Measurements from ENCODE around the gene INTS11.

INTS11 gene

GRCh38 chr1:1281533-1282321 lies 42.7 kb downstream of the INTS11 start:
- no CpG with 5 or more reads among the region's 26 CpGs for WGBS (ENCODE audit: insufficient coverage, insufficient read length)
- H3K27me3 ChIP-seq (ENCODE audit: control insufficient read depth, insufficient read depth, low read length), result no peaks in the 10 kb centered on the region
- no peak for DNase-seq (ENCODE audit: low read depth, low spot score)
- H3K27ac ChIP-seq (ENCODE audit: low read length), result no peak overlapping the region
- H3K4me1 ChIP-seq (ENCODE audit: control insufficient read depth, insufficient read depth, low read length), result no peaks in the 10 kb centered on the region; the same call in 1 of the 2 replicates
- H3K36me3 ChIP-seq (ENCODE audit: control insufficient read depth, insufficient read depth, low read length), result no peaks in the 10 kb centered on the region; the same call in 1 of the 2 replicates
- H3K4me3 ChIP-seq (ENCODE audit: low read length), result no peak overlapping the region
- no peaks in the 10 kb centered on the region for H3K9me3 ChIP-seq (ENCODE audit: control insufficient read depth, insufficient read depth, low read length)

GRCh38 chr1:1280782-1281481 lies 43.5 kb downstream of the INTS11 start:
- no peaks in the 10 kb centered on the region; the same call in 1 of the 2 replicates for H3K4me1 ChIP-seq (ENCODE audit: control insufficient read depth, insufficient read depth, low read length)
- no peaks in the 10 kb centered on the region for H3K36me3 ChIP-seq (ENCODE audit: control insufficient read depth, insufficient read depth, low read length)
- H3K27me3 ChIP-seq (ENCODE audit: control insufficient read depth, insufficient read depth, low read length), result no peaks in the 10 kb centered on the region
- H3K9me3 ChIP-seq (ENCODE audit: control insufficient read depth, insufficient read depth, low read length), result no peaks in the 10 kb centered on the region
- no peak overlapping the region for H3K4me3 ChIP-seq (ENCODE audit: low read length)
- H3K27ac ChIP-seq (ENCODE audit: low read length), result no peak overlapping the region
- WGBS (ENCODE audit: insufficient coverage, insufficient read length), result no CpG with 5 or more reads among the region's 21 CpGs
- no peak for DNase-seq (ENCODE audit: low read depth, low spot score)

- Histone ChIP-seq H3K9me3 (ENCODE audit: control insufficient read depth, insufficient read depth, low read length) (no peaks in the 10 kb centered on the region), H3K4me1 (ENCODE audit: control insufficient read depth, insufficient read depth, low read length) (peaks cover 1% of the 10 kb centered on the region; the same call in 1 of the 2 replicates), H3K27me3 (ENCODE audit: control insufficient read depth, insufficient read depth, low read length) (no peaks in the 10 kb centered on the region), H3K27ac (ENCODE audit: low read length) (no peak overlapping the region), H3K36me3 (ENCODE audit: control insufficient read depth, insufficient read depth, low read length) (no peaks in the 10 kb centered on the region), H3K4me3 (ENCODE audit: low read length) (no peak overlapping the region)
- WGBS (ENCODE audit: insufficient coverage, insufficient read length), result no CpG with 5 or more reads among the region's 17 CpGs
- DNase-seq (ENCODE audit: low read depth, low spot score), result no peak
Measured at GRCh38 chr1:1279028-1279427, 45.4 kb downstream of the INTS11 start.

DNA sequence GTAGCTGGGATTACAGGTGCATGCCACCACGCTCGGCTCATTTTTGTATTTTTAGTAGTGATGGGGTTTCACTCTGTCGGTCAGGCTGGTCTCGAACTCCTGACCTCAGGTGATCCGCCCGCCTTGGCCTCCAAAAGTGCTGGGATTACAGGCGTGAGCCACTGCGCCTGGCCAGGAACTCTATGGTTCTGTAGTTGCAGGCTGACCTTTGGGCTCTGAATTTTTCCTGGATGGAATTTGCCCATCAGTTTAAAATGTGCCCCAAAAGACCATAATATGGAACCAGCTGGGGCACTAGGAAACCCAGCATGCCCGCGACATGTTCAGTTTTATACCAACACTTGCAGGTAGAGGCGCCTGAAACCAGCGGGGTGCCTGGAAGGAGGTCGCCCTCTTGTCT lies 45.8 kb downstream of the INTS11 start:
- Histone ChIP-seq H3K27me3 (ENCODE audit: control insufficient read depth, insufficient read depth, low read length) (no peaks in the 10 kb centered on the region), H3K4me3 (ENCODE audit: low read length) (no peak overlapping the region), H3K4me1 (ENCODE audit: control insufficient read depth, insufficient read depth, low read length) (peaks cover 1% of the 10 kb centered on the region; the same call in 1 of the 2 replicates), H3K9me3 (ENCODE audit: control insufficient read depth, insufficient read depth, low read length) (no peaks in the 10 kb centered on the region), H3K27ac (ENCODE audit: low read length) (no peak overlapping the region), H3K36me3 (ENCODE audit: control insufficient read depth, insufficient read depth, low read length) (no peaks in the 10 kb centered on the region)
- DNase-seq (ENCODE audit: low read depth, low spot score), result no peak
- WGBS (ENCODE audit: insufficient coverage, insufficient read length), result no CpG with 5 or more reads among the region's 13 CpGs

DNA sequence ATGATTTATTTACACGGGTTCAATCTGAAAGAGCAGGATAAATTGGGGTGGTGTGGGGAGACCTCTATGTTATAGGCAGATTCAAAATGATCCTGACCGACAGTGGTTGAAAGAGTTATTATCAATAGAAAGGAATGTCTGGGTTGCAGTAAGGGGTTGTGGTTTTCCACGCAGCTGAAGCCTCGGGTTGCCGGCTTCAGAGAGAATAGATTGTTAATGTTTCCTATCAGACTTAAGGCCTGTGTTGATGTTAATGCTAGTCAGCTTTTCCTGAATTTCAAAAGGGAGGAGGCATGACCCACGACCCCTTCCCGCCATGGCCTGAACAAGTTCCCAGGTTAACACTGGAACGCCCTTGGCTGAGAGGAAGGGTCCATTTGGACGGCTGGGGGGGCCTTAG lies 48.6 kb downstream of the INTS11 start:
- Histone ChIP-seq H3K9me3 (ENCODE audit: control insufficient read depth, insufficient read depth, low read length) (no peaks in the 10 kb centered on the region), H3K4me3 (ENCODE audit: low read length) (no peak overlapping the region), H3K36me3 (ENCODE audit: control insufficient read depth, insufficient read depth, low read length) (no peaks in the 10 kb centered on the region; the same call in 1 of the 2 replicates), H3K27me3 (ENCODE audit: control insufficient read depth, insufficient read depth, low read length) (no peaks in the 10 kb centered on the region), H3K27ac (ENCODE audit: low read length) (no peak overlapping the region), H3K4me1 (ENCODE audit: control insufficient read depth, insufficient read depth, low read length) (peaks cover 7% of the 10 kb centered on the region; the same call in 1 of the 2 replicates)
- DNase-seq (ENCODE audit: low read depth, low spot score), result no peak
- WGBS (ENCODE audit: insufficient coverage, insufficient read length), result no CpG with 5 or more reads among the region's 9 CpGs

DNA sequence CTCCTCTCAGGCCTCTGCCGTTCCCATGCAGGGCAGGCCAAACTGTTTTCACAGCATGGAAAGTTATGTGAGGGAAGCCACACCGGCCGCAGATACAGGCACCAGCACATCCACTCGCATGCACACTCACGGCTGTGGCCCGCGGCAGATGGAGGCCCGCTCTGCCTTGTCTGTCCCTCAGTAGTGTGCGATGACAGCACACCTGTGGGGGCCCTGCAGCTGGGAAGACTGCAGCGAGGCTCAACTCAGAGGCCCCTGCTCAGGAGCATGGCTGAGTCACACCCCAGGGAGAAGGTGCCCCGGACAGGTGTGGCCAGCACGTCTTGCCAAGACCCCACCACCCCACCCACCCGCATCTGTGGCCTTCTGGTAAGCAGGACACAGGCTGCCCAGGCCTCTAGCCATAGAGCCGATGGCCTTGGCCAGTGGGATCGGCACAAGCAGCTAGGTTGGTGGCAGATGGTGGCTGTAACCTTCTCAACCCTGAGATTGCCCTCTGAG lies 49.5 kb downstream of the INTS11 start:
- H3K27ac ChIP-seq (ENCODE audit: low read length), result no peak overlapping the region
- peaks cover 7% of the 10 kb centered on the region; the same call in 1 of the 2 replicates for H3K4me1 ChIP-seq (ENCODE audit: control insufficient read depth, insufficient read depth, low read length)
- H3K4me3 ChIP-seq (ENCODE audit: low read length), result no peak overlapping the region
- no CpG with 5 or more reads among the region's 15 CpGs for WGBS (ENCODE audit: insufficient coverage, insufficient read length)
- H3K27me3 ChIP-seq (ENCODE audit: control insufficient read depth, insufficient read depth, low read length), result no peaks in the 10 kb centered on the region
- no peaks in the 10 kb centered on the region for H3K9me3 ChIP-seq (ENCODE audit: control insufficient read depth, insufficient read depth, low read length)
- no peak for DNase-seq (ENCODE audit: low read depth, low spot score)
- H3K36me3 ChIP-seq (ENCODE audit: control insufficient read depth, insufficient read depth, low read length), result no peaks in the 10 kb centered on the region; the same call in 1 of the 2 replicates

DNA sequence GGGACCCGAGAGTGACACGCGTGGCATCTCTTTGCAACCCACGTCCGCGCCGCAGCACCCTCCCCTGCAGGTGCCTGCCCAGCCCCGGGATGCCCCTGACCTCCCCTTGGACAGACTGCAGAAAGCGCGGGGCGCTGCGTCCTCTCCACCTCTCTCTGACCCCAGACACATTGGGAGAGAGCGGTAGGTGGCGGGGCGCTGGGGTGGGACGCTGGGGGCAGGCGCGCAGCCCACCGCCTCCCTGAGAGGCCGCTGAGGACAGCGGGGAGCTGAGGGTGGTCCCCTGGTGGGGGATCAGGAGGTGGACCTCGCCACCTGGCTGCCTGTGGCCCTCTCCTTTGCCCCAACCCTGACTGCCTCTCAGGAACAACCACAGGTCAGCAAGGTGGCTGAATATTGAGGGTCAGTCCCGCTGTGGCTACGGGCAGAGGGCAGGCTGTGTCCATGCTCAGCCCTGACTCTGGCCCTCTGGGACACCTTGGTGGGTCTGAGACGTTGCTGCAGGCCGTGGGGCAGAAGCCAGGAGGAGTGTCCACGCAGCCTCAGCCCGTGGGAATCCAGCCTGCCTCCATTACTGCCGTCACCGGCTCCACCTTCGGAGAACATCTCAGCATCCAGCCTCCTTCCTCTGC lies 50.0 kb downstream of the INTS11 start:
- peaks cover 7% of the 10 kb centered on the region; the same call in 1 of the 2 replicates for H3K4me1 ChIP-seq (ENCODE audit: control insufficient read depth, insufficient read depth, low read length)
- peak overlapping the region; percentile 52; the same call in 1 of the 2 replicates for H3K4me3 ChIP-seq (ENCODE audit: low read length)
- no peaks in the 10 kb centered on the region; the same call in 1 of the 2 replicates for H3K36me3 ChIP-seq (ENCODE audit: control insufficient read depth, insufficient read depth, low read length)
- no peaks in the 10 kb centered on the region for H3K9me3 ChIP-seq (ENCODE audit: control insufficient read depth, insufficient read depth, low read length)
- DNase-seq (ENCODE audit: low read depth, low spot score), result no peak
- no CpG with 5 or more reads among the region's 31 CpGs for WGBS (ENCODE audit: insufficient coverage, insufficient read length)
- no peaks in the 10 kb centered on the region for H3K27me3 ChIP-seq (ENCODE audit: control insufficient read depth, insufficient read depth, low read length)
- no peak overlapping the region for H3K27ac ChIP-seq (ENCODE audit: low read length)

DNA sequence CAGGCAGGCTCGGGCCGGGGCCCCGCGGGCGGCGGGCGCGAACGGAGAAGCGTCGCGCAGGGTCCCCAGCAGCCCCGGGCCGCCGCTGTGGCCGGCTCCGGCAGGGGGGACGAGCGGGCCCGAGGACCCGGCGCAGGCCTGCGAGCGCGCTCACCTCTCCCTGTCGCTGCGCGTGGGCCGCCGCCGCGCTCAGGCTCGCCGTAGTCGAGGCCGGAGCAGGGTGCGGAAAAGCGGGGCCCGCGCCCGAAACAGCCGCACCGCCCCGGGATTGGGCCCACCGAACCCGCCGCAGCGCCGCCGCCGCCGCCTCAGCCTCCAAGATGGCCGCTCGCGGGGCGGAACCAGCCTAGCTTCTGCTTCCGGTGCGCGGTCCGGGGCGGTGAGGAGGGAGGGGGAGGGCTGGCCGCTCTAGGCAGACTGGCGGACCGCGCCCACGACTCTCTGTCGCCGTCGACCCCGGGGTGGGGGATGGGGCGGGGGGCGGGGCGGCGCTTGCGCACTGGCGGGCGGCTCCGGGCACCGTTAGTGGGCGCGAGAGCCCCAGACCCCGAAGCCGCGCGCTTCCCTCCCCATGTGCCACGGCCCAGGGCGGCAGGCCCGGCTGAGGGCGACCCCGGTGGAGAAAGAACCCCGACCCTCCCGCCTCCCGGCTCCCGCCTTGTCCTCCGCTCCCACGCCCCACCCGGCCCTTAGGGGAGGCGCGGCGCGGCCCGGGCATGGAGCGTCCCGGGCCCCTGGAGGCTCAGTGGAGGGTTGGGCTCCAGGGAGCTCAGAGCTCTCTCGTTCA lies 50.8 kb downstream of the INTS11 start, which contains the start of gene UBE2J2:
Gene UBE2J2 (minus strand): TSS at position 343 of the 787 bp plus-strand sequence. CDS start 5,862 bp downstream, outside the sequence.
- no peak for DNase-seq (ENCODE audit: low read depth, low spot score)
- Histone ChIP-seq H3K4me3 (ENCODE audit: low read length) (peak within 1 kb of the TSS; percentile 90), H3K27me3 (ENCODE audit: control insufficient read depth, insufficient read depth, low read length) (no peaks in the 10 kb centered on the region), H3K9me3 (ENCODE audit: control insufficient read depth, insufficient read depth, low read length) (no peaks in the 10 kb centered on the region), H3K27ac (ENCODE audit: low read length) (no peak within 1 kb of the TSS), H3K4me1 (ENCODE audit: control insufficient read depth, insufficient read depth, low read length) (peaks cover 7% of the 10 kb centered on the region; the same call in 1 of the 2 replicates), H3K36me3 (ENCODE audit: control insufficient read depth, insufficient read depth, low read length) (no peaks in the 10 kb centered on the region; the same call in 1 of the 2 replicates)
- WGBS (ENCODE audit: insufficient coverage, insufficient read length), result no CpG with 5 or more reads among the region's 105 CpGs

GRCh38 chr1:1273209-1273511 lies 51.3 kb downstream of the INTS11 start:
- Histone ChIP-seq H3K36me3 (ENCODE audit: control insufficient read depth, insufficient read depth, low read length) (no peaks in the 10 kb centered on the region; the same call in 1 of the 2 replicates), H3K4me1 (ENCODE audit: control insufficient read depth, insufficient read depth, low read length) (peaks cover 7% of the 10 kb centered on the region; the same call in 1 of the 2 replicates), H3K9me3 (ENCODE audit: control insufficient read depth, insufficient read depth, low read length) (no peaks in the 10 kb centered on the region), H3K4me3 (ENCODE audit: low read length) (peak overlapping the region; percentile 90), H3K27ac (ENCODE audit: low read length) (no peak overlapping the region), H3K27me3 (ENCODE audit: control insufficient read depth, insufficient read depth, low read length) (no peaks in the 10 kb centered on the region)
- DNase-seq (ENCODE audit: low read depth, low spot score), result no peak
- no CpG with 5 or more reads among the region's 31 CpGs for WGBS (ENCODE audit: insufficient coverage, insufficient read length)

All from iPS DF 6.9 (cell line).